Ovary (tissue), 3 donors: ENCODE results near the gene ACP5.

Source experiments
- EP300 ChIP-seq: sonication (generic); formaldehyde crosslinking; IDR thresholded peaks from one replicate; pipeline ENCODE4 v1.6.1; 2017; ENCODE audit warnings: antibody characterized with exemption
- POLR2A ChIP-seq: fragments of 450-650 bp; IDR thresholded peaks from one replicate; pipeline ENCODE4 v1.6.1; 2017; ENCODE audit warnings: antibody characterized with exemption, mild to moderate bottlenecking, moderate library complexity
- TF ChIP-seq, protein P1 (sequence below), 3 donors: fragments of 450-650 bp in 2 of 3; fragments of 200-600 bp in 1 of 3; IDR thresholded peaks; one replicate each; pipeline versions ENCODE4 v1.5.1 to v1.8.0; 2016 to 2022; ENCODE audit warnings: antibody characterized with exemption in 3 of 3, mild to moderate bottlenecking in 1 of 3
- donor health status: DM: no; HTN: no; CAD: no.

DNA sequence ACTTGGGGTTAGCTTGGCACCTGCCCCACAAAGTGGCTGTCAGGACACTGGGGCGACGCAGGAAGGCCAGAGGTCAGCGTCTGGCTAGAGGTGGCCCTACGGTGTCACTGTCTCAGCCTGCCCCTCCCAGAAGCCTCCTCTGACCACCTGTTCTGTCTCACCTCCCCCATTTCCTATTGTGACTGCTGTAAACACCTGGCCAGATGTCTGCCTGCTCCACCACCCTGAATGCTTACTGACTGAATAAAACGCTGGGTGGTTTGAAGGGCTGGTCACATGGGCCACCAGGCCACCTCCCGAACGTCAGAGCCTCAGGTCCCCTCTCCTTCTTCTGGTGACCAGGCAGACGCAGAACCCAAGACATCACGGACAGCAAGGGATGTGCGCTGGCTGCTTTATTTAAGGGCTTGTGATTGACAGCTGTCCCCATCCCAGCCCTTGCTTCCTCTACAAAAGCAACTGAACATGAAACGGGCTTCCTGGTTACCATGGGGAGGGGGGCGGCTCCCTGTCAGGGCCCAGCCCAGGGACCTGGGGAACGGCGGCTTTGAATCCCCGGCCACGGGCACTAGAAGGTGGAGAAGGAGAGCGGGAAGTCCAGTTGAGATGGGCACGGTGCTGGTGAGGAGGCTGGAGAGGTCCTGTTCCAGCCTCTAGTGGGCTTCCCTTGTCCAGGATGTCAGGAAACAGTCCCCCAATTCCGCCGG, 24.6 kb downstream of the ACP5 start:
- TF ChIP-seq POLR2A (no peak), EP300 (no peak)
- TF ChIP-seq, protein P1, sequence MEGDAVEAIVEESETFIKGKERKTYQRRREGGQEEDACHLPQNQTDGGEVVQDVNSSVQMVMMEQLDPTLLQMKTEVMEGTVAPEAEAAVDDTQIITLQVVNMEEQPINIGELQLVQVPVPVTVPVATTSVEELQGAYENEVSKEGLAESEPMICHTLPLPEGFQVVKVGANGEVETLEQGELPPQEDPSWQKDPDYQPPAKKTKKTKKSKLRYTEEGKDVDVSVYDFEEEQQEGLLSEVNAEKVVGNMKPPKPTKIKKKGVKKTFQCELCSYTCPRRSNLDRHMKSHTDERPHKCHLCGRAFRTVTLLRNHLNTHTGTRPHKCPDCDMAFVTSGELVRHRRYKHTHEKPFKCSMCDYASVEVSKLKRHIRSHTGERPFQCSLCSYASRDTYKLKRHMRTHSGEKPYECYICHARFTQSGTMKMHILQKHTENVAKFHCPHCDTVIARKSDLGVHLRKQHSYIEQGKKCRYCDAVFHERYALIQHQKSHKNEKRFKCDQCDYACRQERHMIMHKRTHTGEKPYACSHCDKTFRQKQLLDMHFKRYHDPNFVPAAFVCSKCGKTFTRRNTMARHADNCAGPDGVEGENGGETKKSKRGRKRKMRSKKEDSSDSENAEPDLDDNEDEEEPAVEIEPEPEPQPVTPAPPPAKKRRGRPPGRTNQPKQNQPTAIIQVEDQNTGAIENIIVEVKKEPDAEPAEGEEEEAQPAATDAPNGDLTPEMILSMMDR (IDR thresholded peaks at IDR 0.05), result no peak
